HCT116 (cell line): ENCODE data around the gene SLC5A5. TPM values are rescaled to one million over a fixed set of nuclear protein-coding genes. Genes with fewer than 3 reads are reported as not detected.

ENCODE experiments used
- ATAC-seq: fragments of 200-7000 bp; cut with Tn5 transposase; 2 replicates; pipeline ENCODE4 v1.9.1; 2020; ENCODE audit warnings: mild to moderate bottlenecking, moderate library complexity
- BruUV-seq: library from RNA; stranded (reverse); fragments of 400-500 nt; replicated peaks from 2 replicates; lab custom pipeline; 2021; lab: Mats Ljungman, UMichigan
- CTCF ChIA-PET: fragments of 300-600 bp; sonication (Branson Sonifier 250); formaldehyde crosslinking; loops from one replicate; lab custom pipeline; 2021; ENCODE audit warnings: antibody characterized with exemption; lab: Charles Lee
- POLR2A ChIA-PET: fragments of 300-600, 350-600 bp; sonication (Branson Sonifier 250); formaldehyde crosslinking; loops from one replicate; lab custom pipeline; 2021; ENCODE audit warnings: antibody characterized with exemption; lab: Charles Lee
- RAD21 ChIA-PET, 2 experiments: fragments of 300-600 bp; sonication (Branson Sonifier 250); formaldehyde crosslinking; loops; one replicate each; lab custom pipeline; 2023; ENCODE audit warnings: low total read pairs in 2 of 2; ENCODE audit not compliant: uncharacterized antibody in 2 of 2, unreplicated experiment in 2 of 2, low non-redundant PET in 1 of 2; lab: Charles Lee
- DNase-seq: peaks from one replicate; pipeline ENCODE4 v3.0.0-alpha.2; 2010; ENCODE audit warnings: low read depth, low spot score
- H2AFZ ChIP-seq: fragments of 200-600 bp; shearing (Covaris generic), sonication (generic); 2 replicates; pipeline ENCODE4 v1.6.1; 2017; ENCODE audit warnings: low read depth, mixed run types, mixed read lengths, antibody characterized with exemption, low read length; ENCODE audit not compliant: poor library complexity, severe bottlenecking
- H3K27ac ChIP-seq: 2 replicates; pipeline ENCODE4 v1.5.1; 2012; ENCODE audit warnings: low read depth, low read length
- H3K27me3 ChIP-seq: fragments of 200-600 bp; sonication (generic); 2 replicates; pipeline ENCODE4 v1.6.1; 2016; ENCODE audit warnings: mixed run types, low read length, mixed read lengths; ENCODE audit not compliant: insufficient read depth
- H3K36me3 ChIP-seq, 2 experiments: fragments of 200-500 bp in 1 of 2; fragments of 200-600 bp in 1 of 2; sonication (Bioruptor generic) in 1 of 2; sonication (generic) in 1 of 2; 2 replicates each; pipeline versions ENCODE4 v1.5.1 to v1.6.1; 2014 to 2016; ENCODE audit warnings: low read length in 2 of 2, inconsistent platforms in 1 of 2, mixed read lengths in 1 of 2, mixed run types in 1 of 2; ENCODE audit not compliant: insufficient read depth in 2 of 2, control insufficient read depth in 1 of 2
- H3K4me1 ChIP-seq, 2 experiments: fragments of 200-600 bp in 1 of 2; sonication (generic) in 1 of 2; 2 replicates each; pipeline versions ENCODE4 v1.5.1 to v1.6.1; 2012 to 2017; ENCODE audit warnings: low read length in 2 of 2, inconsistent platforms in 1 of 2, mild to moderate bottlenecking in 1 of 2, mixed read lengths in 1 of 2, mixed run types in 1 of 2, moderate library complexity in 1 of 2; ENCODE audit not compliant: insufficient read depth in 2 of 2, control insufficient read depth in 1 of 2
- H3K4me2 ChIP-seq: fragments of 200-600 bp; sonication (generic); 2 replicates; pipeline ENCODE4 v1.6.1; 2017; ENCODE audit warnings: mixed run types, low read length, mixed read lengths
- H3K4me3 ChIP-seq, 2 experiments: fragments of 200-600 bp in 1 of 2; sonication (generic) in 1 of 2; replicated peaks in 1 of 2; 2 replicates each; pipeline ENCODE4 v1.5.1; 2011 to 2016; ENCODE audit warnings: low read length in 2 of 2, control low read depth in 1 of 2, low read depth in 1 of 2, mild to moderate bottlenecking in 1 of 2, mixed read lengths in 1 of 2, mixed run types in 1 of 2
- H3K79me2 ChIP-seq: fragments of 200-600 bp; sonication (generic); 2 replicates; pipeline ENCODE4 v1.6.1; 2017; ENCODE audit warnings: mild to moderate bottlenecking, mixed run types, low read length, moderate library complexity, mixed read lengths; ENCODE audit not compliant: insufficient read depth
- H3K9ac ChIP-seq: fragments of 200-600 bp; sonication (generic); 2 replicates; pipeline ENCODE4 v1.6.1; 2016; ENCODE audit warnings: low read length, mixed read lengths
- H3K9me2 ChIP-seq: fragments of 200-600 bp; sonication (generic), shearing (Covaris generic); 2 replicates; pipeline ENCODE4 v1.6.1; 2017; ENCODE audit warnings: mixed run types, mild to moderate bottlenecking, moderate library complexity; ENCODE audit not compliant: insufficient read depth
- H3K9me3 ChIP-seq, 2 experiments: fragments of 200-500 bp in 1 of 2; fragments of 200-600 bp in 1 of 2; sonication (Bioruptor generic) in 1 of 2; sonication (generic) in 1 of 2; 2 replicates each; pipeline ENCODE4 v1.6.1; 2014 to 2017; ENCODE audit warnings: low read length in 2 of 2, mixed read lengths in 2 of 2, inconsistent platforms in 1 of 2, low read depth in 1 of 2, mild to moderate bottlenecking in 1 of 2, mixed run types in 1 of 2, moderate library complexity in 1 of 2; ENCODE audit not compliant: control insufficient read depth in 1 of 2, insufficient read depth in 1 of 2
- H4K20me1 ChIP-seq: fragments of 200-600 bp; sonication (generic), shearing (Covaris generic); 2 replicates; pipeline ENCODE4 v1.6.1; 2017; ENCODE audit warnings: mixed run types, mild to moderate bottlenecking, moderate library complexity; ENCODE audit not compliant: insufficient read depth
- ATF3 ChIP-seq: IDR thresholded peaks from 2 replicates; pipeline ENCODE4 v1.6.1; 2012
- CEBPB ChIP-seq: IDR thresholded peaks from 2 replicates; pipeline ENCODE4 v1.6.1; 2012; ENCODE audit warnings: low read depth
- EGR1 ChIP-seq: IDR thresholded peaks from 2 replicates; pipeline ENCODE4 v1.6.1; 2012; ENCODE audit warnings: low read depth
- ELF1 ChIP-seq: IDR thresholded peaks from 2 replicates; pipeline ENCODE4 v1.6.1; 2012; ENCODE audit warnings: low read depth, borderline replicate concordance
- MAX ChIP-seq: IDR thresholded peaks from 2 replicates; pipeline ENCODE4 v1.6.1; 2012
- POLR2A ChIP-seq: IDR thresholded peaks from 2 replicates; pipeline ENCODE4 v1.7.0; 2011; ENCODE audit warnings: borderline replicate concordance; ENCODE audit not compliant: insufficient read depth, insufficient read length; ENCODE audit errors: extremely low read depth
- RAD21 ChIP-seq: IDR thresholded peaks from 2 replicates; pipeline ENCODE4 v1.6.1; 2012; ENCODE audit warnings: low read depth, mild to moderate bottlenecking
- SIN3A ChIP-seq: IDR thresholded peaks from 2 replicates; pipeline ENCODE4 v1.6.1; 2012; ENCODE audit warnings: low read depth
- SP1 ChIP-seq: IDR thresholded peaks from 2 replicates; pipeline ENCODE4 v1.6.1; 2012; ENCODE audit warnings: low read depth
- SRF ChIP-seq: IDR thresholded peaks from 2 replicates; pipeline ENCODE4 v1.6.1; 2012; ENCODE audit warnings: low read depth
- TCF7L2 ChIP-seq: IDR thresholded peaks from 2 replicates; pipeline ENCODE4 v1.7.0; 2011; ENCODE audit warnings: borderline replicate concordance, inconsistent platforms; ENCODE audit not compliant: insufficient read depth, insufficient read length; ENCODE audit errors: extremely low read depth
- ZNF274 ChIP-seq: fragments of 200-500 bp; sonication (Bioruptor generic); IDR thresholded peaks from 2 replicates; pipeline ENCODE4 v1.6.1; 2014; ENCODE audit warnings: mild to moderate bottlenecking, low read depth, low read length, inconsistent platforms
- intact Hi-C: fragments of 100-400 bp; cut with micrococcal nuclease; formaldehyde crosslinking; loops from 2 replicates; pipeline ENCODE4 v1.10.0; 2022
- total RNA-seq: library from RNA; stranded (reverse); gene quantifications from one replicate; pipeline ENCODE4 v1.2.1, GENCODE V29; 2021; ENCODE audit not compliant: unreplicated experiment
- TF ChIP-seq, protein P1 (sequence below), 3 experiments: fragments of 200-600 bp in 1 of 3; sonication (generic) in 1 of 3; IDR thresholded peaks in 2 of 3; conservative IDR thresholded peaks in 1 of 3; 2 replicates each; pipeline ENCODE4 v1.5.1; 2012 to 2017; ENCODE audit warnings: low read depth in 2 of 3, low read length in 2 of 3, antibody characterized with exemption in 1 of 3, borderline replicate concordance in 1 of 3, control low read depth in 1 of 3, mild to moderate bottlenecking in 1 of 3, mixed read lengths in 1 of 3, mixed run types in 1 of 3, moderate library complexity in 1 of 3; ENCODE audit not compliant: insufficient read depth in 1 of 3

Gene SLC5A5
- total RNA-seq, 1 experiment from 2014 or later = 0.59 TPM

GRCh38 chr19:17831419-17831888 lies 40.3 kb upstream of the SLC5A5 start:
- Histone ChIP-seq H3K4me3 (peak overlapping the region; percentile 66 to 74), H3K4me1 (peaks cover 15 to 37% of the 10 kb centered on the region in 2 experiments), H3K27ac (peak overlapping the region; percentile 49; the same call in 1 of the 2 replicates), H3K9ac (peak overlapping the region; percentile 77), H3K9me3 (no peaks in the 10 kb centered on the region), H3K9me2 (no peaks in the 10 kb centered on the region), H3K4me2 (peak overlapping the region; percentile 97), H3K27me3 (no peaks in the 10 kb centered on the region), H3K36me3 (no peaks in the 10 kb centered on the region), H4K20me1 (no peaks in the 10 kb centered on the region), H2AFZ (no peak overlapping the region), H3K79me2 (no peaks in the 10 kb centered on the region)
- ChIA-PET CTCF (interaction anchor here (0.6 to 1.4 kb wide), 10 partner anchors 8 to 390 kb away, joined by 3 to 17 read pairs (median 3); partner anchors contain the start of gene RPL18A), POLR2A (interaction anchor here (0.6 to 2.4 kb wide), 14 partner anchors 11 to 763 kb away, joined by 3 to 37 read pairs (median 4); partner anchors contain the start of genes B3GNT3 and RPL18A), RAD21 (interaction anchor here in 1 of 2 experiments (0.5 to 0.9 kb wide), 3 partner anchors 14 to 101 kb away, joined by 4 to 7 read pairs (median 5); partner anchors contain the start of gene CCDC124)
- no TSS peak for BruUV-seq
- DNase-seq (no peak), ATAC-seq (no peak)
- intact Hi-C loops = no loop called here
- TF ChIP-seq SIN3A (no peak), ELF1 (no peak), SRF (no peak), POLR2A (no peak), SP1 (no peak), ATF3 (no peak), CEBPB (no peak), MAX (no peak), RAD21 (no peak), ZNF274 (no peak), EGR1 (no peak), TCF7L2 (no peak)
- TF ChIP-seq, protein P1, sequence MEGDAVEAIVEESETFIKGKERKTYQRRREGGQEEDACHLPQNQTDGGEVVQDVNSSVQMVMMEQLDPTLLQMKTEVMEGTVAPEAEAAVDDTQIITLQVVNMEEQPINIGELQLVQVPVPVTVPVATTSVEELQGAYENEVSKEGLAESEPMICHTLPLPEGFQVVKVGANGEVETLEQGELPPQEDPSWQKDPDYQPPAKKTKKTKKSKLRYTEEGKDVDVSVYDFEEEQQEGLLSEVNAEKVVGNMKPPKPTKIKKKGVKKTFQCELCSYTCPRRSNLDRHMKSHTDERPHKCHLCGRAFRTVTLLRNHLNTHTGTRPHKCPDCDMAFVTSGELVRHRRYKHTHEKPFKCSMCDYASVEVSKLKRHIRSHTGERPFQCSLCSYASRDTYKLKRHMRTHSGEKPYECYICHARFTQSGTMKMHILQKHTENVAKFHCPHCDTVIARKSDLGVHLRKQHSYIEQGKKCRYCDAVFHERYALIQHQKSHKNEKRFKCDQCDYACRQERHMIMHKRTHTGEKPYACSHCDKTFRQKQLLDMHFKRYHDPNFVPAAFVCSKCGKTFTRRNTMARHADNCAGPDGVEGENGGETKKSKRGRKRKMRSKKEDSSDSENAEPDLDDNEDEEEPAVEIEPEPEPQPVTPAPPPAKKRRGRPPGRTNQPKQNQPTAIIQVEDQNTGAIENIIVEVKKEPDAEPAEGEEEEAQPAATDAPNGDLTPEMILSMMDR (IDR thresholded peaks at IDR 0.05 in 2 of 3, conservative IDR thresholded peaks at IDR 0.05 in 1 of 3; ENCODE audit: borderline replicate concordance in 1 of 3, insufficient read depth in 1 of 3, low read depth in 2 of 3, low read length in 2 of 3) = no peak
